Measurements from ENCODE around the gene PRKRIP1. TPM values are rescaled to one million over a fixed set of nuclear protein-coding genes. Genes with fewer than 3 reads are reported as not detected.
"Not testable (repeated sequence)": the region's sequence is repeated elsewhere in the genome, so short reads cannot be mapped to it uniquely, and the experiment has no call there.

The PRKRIP1 gene
- total RNA-seq, 1 experiment from 2014 or later = 38.8 TPM

DNA sequence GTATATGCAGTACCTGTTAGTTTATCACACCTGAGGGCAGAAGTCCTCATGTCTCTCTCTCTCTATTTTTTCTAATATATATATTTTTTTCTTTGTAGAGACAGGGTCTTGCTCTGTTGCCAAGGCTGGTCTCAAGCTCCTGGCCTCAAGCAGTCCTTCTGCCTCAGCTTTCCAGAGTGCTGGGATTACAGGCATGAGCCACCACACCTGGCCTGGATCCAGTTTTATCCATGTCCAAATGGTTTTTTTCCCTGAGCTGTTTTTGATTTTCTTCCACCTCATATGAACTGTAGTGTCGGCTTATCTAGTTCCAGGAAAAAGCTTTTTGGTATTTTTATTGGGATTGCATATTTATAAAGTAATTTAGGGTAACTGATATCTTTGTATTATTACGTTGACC is 23.4 kb upstream of the PRKRIP1 start:
- not testable (repeated sequence) for H3K9me3 Mint-ChIP-seq; H3K79me2 ChIP-seq (ENCODE audit: insufficient read depth, low read length)

More for the DNA sequence above, 23.4 kb upstream of the PRKRIP1 start:
- H3K4me3 Mint-ChIP-seq; H3K56ac ChIP-seq (ENCODE audit: insufficient read length, low read depth, low read length); H2BK12ac ChIP-seq (ENCODE audit: insufficient read length, low read depth, low read length); H3K9me3 ChIP-seq (ENCODE audit: control insufficient read depth, low read depth, low read length); H3K4me1 Mint-ChIP-seq; H2AK5ac ChIP-seq (ENCODE audit: insufficient read length, low read length); H4K8ac ChIP-seq (replicated peaks; ENCODE audit: insufficient read length, low read depth, low read length); H3K27me3 Mint-ChIP-seq (ENCODE audit: low read depth); H4K91ac ChIP-seq (ENCODE audit: insufficient read length, low read depth, low read length); H2BK120ac ChIP-seq (ENCODE audit: low read depth, low read length, poor library complexity, severe bottlenecking); H4K20me1 ChIP-seq (ENCODE audit: control insufficient read depth, insufficient read depth, insufficient read length); H3K23me2 ChIP-seq (ENCODE audit: insufficient read length, low read depth, low read length, poor library complexity, severe bottlenecking); H3K27ac Mint-ChIP-seq; H3K79me1 ChIP-seq (ENCODE audit: insufficient read depth, low read depth, low read length, poor library complexity, severe bottlenecking); H2BK5ac ChIP-seq (ENCODE audit: insufficient read length, low read length); H2AFZ ChIP-seq (ENCODE audit: low read length); H3T11ph ChIP-seq (ENCODE audit: low read length); H4K5ac ChIP-seq (ENCODE audit: insufficient read length, low read depth, low read length); H2BK15ac ChIP-seq (ENCODE audit: low read depth, low read length); H3K27ac ChIP-seq (ENCODE audit: insufficient read length, low read depth, low read length); H3K27me3 ChIP-seq (ENCODE audit: insufficient read depth, low read length); H3K14ac ChIP-seq (ENCODE audit: insufficient read depth, low read length); H3K23ac ChIP-seq (ENCODE audit: insufficient read length, low read depth, low read length); H3K4me2 ChIP-seq (ENCODE audit: insufficient read depth, insufficient read length, low read length); H3K4me1 ChIP-seq (ENCODE audit: insufficient read depth, low read length); DNase-seq; H3K4ac ChIP-seq (ENCODE audit: low read depth, low read length); H3K9ac ChIP-seq (ENCODE audit: extremely low read depth, insufficient read length, low read length); H3K18ac ChIP-seq (ENCODE audit: insufficient read length, low read depth, low read length); H2BK20ac ChIP-seq (ENCODE audit: low read depth, low read length, poor library complexity, severe bottlenecking): not testable (repeated sequence)
- peaks cover 30 to 45% (median 42%) of the 10 kb centered on the region in 3 experiments for H3K36me3 Mint-ChIP-seq (ENCODE audit: insufficient read depth in 1 of 3, low read depth in 3 of 3)
- WGBS (ENCODE audit: extremely low coverage, insufficient read length, low lambda C conversion rate) = no CpG with 5 or more reads among the region's 2 CpGs

Data from H9 (cell line).